HTR-8/SVneo (cell line): ENCODE data around the gene MPO.

Experiments
- DNase-seq: peaks from one replicate; pipeline ENCODE4 v3.0.0; 2011; ENCODE audit warnings: low spot score, mixed read lengths; ENCODE audit not compliant: insufficient read length
- FAIRE-seq: peaks from 2 replicates; lab custom pipeline; 2011; peaks lifted over from hg19 to GRCh38; lab: Jason Lieb, UNC

The MPO gene

GRCh38 chr17:58308985-58309917, 28.5 kb upstream of the MPO start:
- DNase-seq: no peak
- FAIRE-seq: no peak

GRCh38 chr17:58308173-58308984, 27.6 kb upstream of the MPO start:
- no peak for DNase-seq
- FAIRE-seq: peak; percentile 67

GRCh38 chr17:58307468-58308172, 26.9 kb upstream of the MPO start:
- no peak for FAIRE-seq

GRCh38 chr17:58306131-58306951, 25.6 kb upstream of the MPO start:
- FAIRE-seq: peak; percentile 40
- DNase-seq: no peak

More at GRCh38 chr17:58307468-58308172, 26.9 kb upstream of the MPO start:
- DNase-seq: no peak

GRCh38 chr17:58305626-58306025, 24.9 kb upstream of the MPO start:
- DNase-seq: no peak
- no peak for FAIRE-seq

- peak; percentile 36 for FAIRE-seq
- no peak for DNase-seq
These were observed 24.2 kb upstream of the MPO start for GRCh38 chr17:58304750-58305486.

GRCh38 chr17:58303971-58304749, 23.4 kb upstream of the MPO start:
- FAIRE-seq: peak; percentile 82
- peak; percentile 89 for DNase-seq

- FAIRE-seq: no peak
- DNase-seq: no peak
These were observed 22.3 kb upstream of the MPO start for GRCh38 chr17:58302919-58303585.

GRCh38 chr17:58302171-58302918, 21.6 kb upstream of the MPO start:
- DNase-seq (no peak), FAIRE-seq (peak; percentile 57)

GRCh38 chr17:58301504-58302150, 20.9 kb upstream of the MPO start:
- DNase-seq (no peak), FAIRE-seq (peak; percentile 26)

GRCh38 chr17:58300336-58300735, 19.6 kb upstream of the MPO start:
- FAIRE-seq: peak; percentile 28
- DNase-seq: no peak

GRCh38 chr17:58294034-58294433, 13.3 kb upstream of the MPO start:
- no peak for DNase-seq
- FAIRE-seq: no peak

GRCh38 chr17:58291246-58291645, 10.5 kb upstream of the MPO start:
- DNase-seq (no peak), FAIRE-seq (no peak)

GRCh38 chr17:58289869-58290268, 9.1 kb upstream of the MPO start:
- DNase-seq: no peak
- no peak for FAIRE-seq

- no peak for FAIRE-seq
- no peak for DNase-seq
These were observed 4.7 kb upstream of the MPO start for GRCh38 chr17:58285422-58285810.

- DNase-seq (no peak), FAIRE-seq (no peak)
These were observed 4.1 kb upstream of the MPO start for GRCh38 chr17:58284613-58285421.
